ENCODE results near the gene UBALD1. TPM values are rescaled to one million over a fixed set of nuclear protein-coding genes. Genes with fewer than 3 reads are reported as not detected.

UBALD1 gene
- total RNA-seq, 2 experiments from 2014 or later: 13.4 to 13.5 TPM

Other genes with a start within 250 kb of the UBALD1 start
- under 1 TPM in 1 of 2 experiments, not detected in 1; 0.07 TPM for gene VASN, start 243.0 kb downstream of the UBALD1 start, total RNA-seq
- 100 to 1,000 TPM in 1 of 2 experiments, 10 to 100 TPM in 1; 90.4 to 101 TPM for gene CORO7, start 198.3 kb downstream of the UBALD1 start, total RNA-seq
- gene DNAJA3, start 189.0 kb downstream of the UBALD1 start, total RNA-seq: 10 to 100 TPM; 74.6 to 75.0 TPM
- 10 to 100 TPM; 50.5 to 55.0 TPM for gene NMRAL1, start 140.3 kb downstream of the UBALD1 start, total RNA-seq
- gene HMOX2, start 138.5 kb downstream of the UBALD1 start, total RNA-seq: 10 to 100 TPM; 69.1 to 76.0 TPM
- gene CDIP1, start 76.1 kb downstream of the UBALD1 start, total RNA-seq: 10 to 100 TPM; 25.7 to 27.5 TPM
- gene C16orf96, start 58.5 kb downstream of the UBALD1 start, total RNA-seq: under 1 TPM; 0.07 to 0.17 TPM
- gene MGRN1, start 9.9 kb upstream of the UBALD1 start, total RNA-seq: 10 to 100 TPM; 72.7 to 73.2 TPM
- 10 to 100 TPM; 22.2 to 23.6 TPM for gene NUDT16L1, start 78.7 kb upstream of the UBALD1 start, total RNA-seq
- gene ANKS3, start 119.4 kb upstream of the UBALD1 start, total RNA-seq: 10 to 100 TPM; 11.7 to 13.3 TPM
- under 1 TPM in 1 of 2 experiments, not detected in 1; 0.31 TPM for gene DNAAF8, start 119.6 kb upstream of the UBALD1 start, total RNA-seq
- gene ZNF500, start 152.3 kb upstream of the UBALD1 start, total RNA-seq: 10 to 100 TPM; 11.3 to 11.4 TPM
- not detected for gene SEPTIN12, start 173.5 kb upstream of the UBALD1 start, total RNA-seq
- gene SMIM22, start 180.5 kb upstream of the UBALD1 start, total RNA-seq: not detected
- gene ROGDI, start 187.7 kb upstream of the UBALD1 start, total RNA-seq: 1 to 10 TPM; 6.2 to 6.3 TPM
- gene GLYR1, start 232.4 kb upstream of the UBALD1 start, total RNA-seq: 10 to 100 TPM; 71.6 to 73.3 TPM
- 10 to 100 TPM; 24.4 TPM for gene UBN1, start 232.6 kb upstream of the UBALD1 start, total RNA-seq